Sciatic nerve (tissue), 2 donors: Measurements from ENCODE around the gene PDE10A. TPM values are rescaled to one million over a fixed set of nuclear protein-coding genes. Genes with fewer than 3 reads are reported as not detected.
A peak's percentile ranks its signal among the peaks of the same experiment; 100 is the strongest.

Source experiments
- ATAC-seq: fragments of 200-7000 bp; cut with Tn5 transposase; one replicate; pipeline ENCODE4 v1.9.1; 2020; ENCODE audit warnings: mild to moderate bottlenecking, moderate library complexity
- DNase-seq: peaks from one replicate; pipeline ENCODE4 v3.0.0-alpha.2; 2020; ENCODE audit warnings: low spot score
- intact Hi-C: fragments of 100-400 bp; cut with DNase I; formaldehyde crosslinking; loops from one replicate; pipeline ENCODE4 v1.14.2; 2022
- total RNA-seq: library from RNA; stranded (reverse); fragmentation: NEBNext Ultra II Directional; extraction: Animal tissue kit (Norgen Biotek cat#: 25700); gene quantifications from one replicate; pipeline ENCODE4 v1.2.1, GENCODE V29; 2021
- donor health status: DM: no; HTN: no; CAD: no.
- donor health status: DM: no; HTN: no; CAD: no.

The PDE10A gene
- total RNA-seq, 1 donor from 2014 or later, result 14.1 TPM

DNA sequence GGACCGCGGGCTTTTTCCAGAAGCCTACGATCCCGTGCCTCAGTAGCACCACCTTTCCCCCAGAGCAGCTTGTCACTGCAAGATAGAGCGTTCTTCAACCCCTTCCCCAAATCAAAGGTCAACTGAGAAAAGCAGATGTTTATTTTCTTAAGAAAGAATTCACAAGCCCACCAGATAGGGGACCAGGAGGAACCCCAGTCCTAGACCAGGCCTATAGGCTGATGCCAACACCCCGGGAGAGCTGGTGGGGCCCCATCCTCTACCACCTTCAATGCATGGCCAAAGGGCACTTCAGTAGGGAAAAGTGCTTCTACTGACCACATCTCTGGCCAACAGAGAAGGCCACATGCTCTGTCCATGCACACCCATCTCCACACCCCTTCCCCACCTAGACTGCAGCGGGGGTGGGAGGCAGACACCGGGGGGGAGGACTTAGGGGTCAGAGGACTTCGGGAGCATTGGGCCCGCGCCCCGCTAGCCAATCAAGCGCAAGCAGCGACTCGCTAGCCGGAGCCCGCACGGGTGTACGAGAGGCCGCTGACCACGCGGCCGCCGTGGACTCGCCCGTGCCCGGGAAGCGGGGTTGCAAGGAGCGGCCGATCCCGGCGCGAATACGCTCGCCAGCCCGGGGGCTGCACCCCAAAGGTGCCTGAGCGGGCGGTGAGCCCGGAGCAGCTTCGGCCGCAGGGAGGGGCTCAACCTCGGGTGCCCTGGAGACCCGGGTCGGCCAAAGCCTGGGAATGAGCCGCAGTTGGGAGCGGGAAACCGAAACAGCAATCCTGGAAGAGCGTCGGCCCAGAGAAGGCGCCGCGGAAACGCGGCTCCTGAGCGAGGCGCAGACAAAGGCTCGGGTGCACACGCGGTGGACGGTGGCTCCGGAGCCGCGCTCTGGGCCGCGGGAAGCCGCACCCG is 2.8 kb downstream of the PDE10A start:
- DNase-seq (no peak), ATAC-seq (peak; percentile 19)
- intact Hi-C loops, result no loop called here

DNA sequence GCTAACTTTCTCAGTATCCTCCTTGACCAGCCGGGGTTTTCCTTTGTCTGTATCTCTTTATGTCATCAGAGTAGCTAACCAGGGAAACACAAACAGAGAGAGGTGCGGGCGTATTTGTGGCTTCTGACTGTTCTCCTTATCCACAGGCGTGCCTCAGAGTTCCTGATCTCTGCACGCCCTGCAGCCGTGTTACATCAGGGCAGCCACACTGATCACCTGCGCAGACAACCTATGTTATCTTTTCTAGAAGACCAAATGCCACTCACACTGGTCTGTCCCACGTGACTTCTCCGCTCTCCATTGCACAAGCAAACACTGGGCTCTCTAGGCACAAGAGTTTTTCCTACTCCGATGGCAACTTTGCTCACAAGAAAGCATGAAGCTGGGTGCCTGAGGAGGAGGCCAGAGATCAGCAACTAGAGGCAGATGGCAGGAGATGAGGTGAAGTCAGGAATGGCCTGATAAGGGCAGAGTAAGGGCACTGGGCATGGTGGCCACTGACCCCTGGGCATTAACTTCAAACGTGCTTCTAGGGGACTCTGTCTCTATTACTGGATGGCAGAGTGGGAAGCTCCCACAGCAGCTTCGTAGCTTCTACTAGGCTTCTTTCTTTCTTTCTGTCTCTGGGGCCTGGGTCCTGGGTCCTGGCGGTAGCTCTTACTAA is 4.5 kb downstream of the PDE10A start:
- ATAC-seq, result no peak
- intact Hi-C loops, result no loop called here
- DNase-seq, result no peak

DNA sequence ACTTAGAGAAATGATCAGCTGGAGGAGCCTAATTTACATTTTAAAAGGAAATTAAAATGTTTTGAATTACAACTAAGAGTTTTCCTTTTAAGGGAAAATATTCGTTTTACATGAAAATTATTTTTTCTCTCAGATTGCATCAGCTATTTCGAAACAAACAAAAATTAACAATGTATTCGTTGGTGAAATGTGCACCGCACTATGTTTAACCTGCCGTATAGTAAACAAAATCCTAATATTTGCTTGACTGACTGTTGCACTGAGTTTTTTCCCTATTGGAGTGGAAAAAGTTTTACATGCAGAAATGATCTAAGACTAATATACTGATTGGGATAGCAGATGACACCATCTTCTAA is 5.7 kb downstream of the PDE10A start:
- DNase-seq, result no peak
- ATAC-seq, result no peak
- intact Hi-C loops, result no loop called here

DNA sequence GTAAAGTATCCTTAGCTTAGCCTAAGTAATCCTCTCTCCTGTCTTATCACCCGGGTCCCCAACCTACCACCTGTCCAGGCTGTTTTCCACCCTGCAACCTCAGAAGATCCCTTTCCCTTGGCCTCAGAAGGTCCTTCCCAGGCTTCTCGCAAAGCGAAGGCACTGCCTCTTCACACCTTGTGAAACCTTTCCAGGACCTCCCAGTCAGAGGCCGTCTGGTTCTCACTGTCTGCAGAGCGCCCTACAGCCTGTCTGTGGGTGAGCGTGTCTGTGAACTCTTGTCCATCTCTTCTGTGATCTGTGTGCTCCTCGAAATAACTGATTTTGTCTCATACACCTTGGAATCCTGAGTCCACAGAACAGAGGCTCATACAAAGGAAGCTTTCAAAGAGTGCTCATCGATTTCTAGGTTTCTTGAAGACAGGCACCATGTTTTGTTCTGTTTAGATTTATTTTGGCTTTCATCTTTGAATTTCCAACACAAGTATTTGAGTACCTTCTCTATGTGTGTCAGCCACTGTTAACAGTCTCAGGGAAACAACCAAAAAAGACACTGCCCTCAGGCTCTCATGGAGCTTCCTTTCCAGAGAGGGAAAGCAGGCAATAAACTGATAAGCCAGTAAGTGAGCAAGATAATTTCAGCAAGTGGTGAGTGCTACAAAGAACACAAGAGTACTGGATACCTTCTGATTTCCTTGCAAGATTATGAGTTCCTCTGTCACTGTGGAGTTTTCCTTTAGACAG is 6.3 kb downstream of the PDE10A start:
- ATAC-seq (no peak), DNase-seq (no peak)
- intact Hi-C loops, result no loop called here

- intact Hi-C loops, result no loop called here
- DNase-seq, result no peak
- ATAC-seq, result no peak
These were observed 7.8 kb downstream of the PDE10A start for GRCh38 chr6:165655191-165655590.

GRCh38 chr6:165654144-165654543 is 8.9 kb downstream of the PDE10A start:
- DNase-seq, result no peak
- intact Hi-C loops, result no loop called here
- ATAC-seq, result no peak

GRCh38 chr6:165653607-165654006 is 9.4 kb downstream of the PDE10A start:
- no peak for ATAC-seq
- intact Hi-C loops, result no loop called here

DNA sequence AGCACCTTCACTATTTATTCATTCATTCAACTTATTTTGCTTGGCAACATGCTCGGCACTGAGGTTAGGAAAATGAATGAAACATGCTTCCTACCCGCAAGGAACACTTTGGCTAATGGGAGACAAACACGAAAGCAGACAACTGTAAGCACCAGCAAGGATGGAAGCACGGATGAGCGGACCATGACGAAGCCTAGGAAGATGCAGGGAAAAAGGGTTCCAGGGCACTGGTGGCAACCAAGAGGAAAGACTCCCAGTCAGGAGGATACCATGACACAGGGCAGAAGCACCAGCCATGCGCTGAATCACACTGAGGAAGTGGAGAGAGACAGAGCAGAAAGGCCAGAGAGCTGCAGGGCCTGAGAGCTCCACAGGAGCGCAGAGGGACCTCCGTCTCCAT is 9.8 kb downstream of the PDE10A start:
- ATAC-seq (peak; percentile 51), DNase-seq (no peak)
- intact Hi-C loops, result no loop called here

More at GRCh38 chr6:165653607-165654006, 9.4 kb downstream of the PDE10A start:
- DNase-seq, result no peak

DNA sequence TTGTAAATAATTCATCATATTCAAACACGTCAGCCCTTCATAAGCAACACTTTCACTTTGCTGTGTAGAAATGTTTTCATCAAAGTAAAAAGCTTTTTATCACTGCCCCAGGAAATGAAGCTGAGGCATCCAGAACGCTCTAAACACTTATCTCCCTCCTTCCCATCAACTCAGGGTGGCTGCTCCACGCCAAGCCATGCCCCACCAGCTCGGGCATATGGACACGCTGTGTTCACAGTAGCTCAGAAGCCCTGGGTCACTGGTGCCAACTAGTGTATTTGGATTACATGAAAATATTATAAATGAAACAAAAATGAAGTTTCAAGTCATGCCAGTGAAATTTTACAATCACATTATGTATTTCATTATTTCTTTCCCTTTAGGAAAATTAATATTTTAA is 10.3 kb downstream of the PDE10A start:
- ATAC-seq (no peak), DNase-seq (no peak)
- intact Hi-C loops, result no loop called here

GRCh38 chr6:165649166-165650137 is 13.6 kb downstream of the PDE10A start:
- peak; percentile 39 for ATAC-seq
- no peak for DNase-seq
- intact Hi-C loops, result no loop called here

DNA sequence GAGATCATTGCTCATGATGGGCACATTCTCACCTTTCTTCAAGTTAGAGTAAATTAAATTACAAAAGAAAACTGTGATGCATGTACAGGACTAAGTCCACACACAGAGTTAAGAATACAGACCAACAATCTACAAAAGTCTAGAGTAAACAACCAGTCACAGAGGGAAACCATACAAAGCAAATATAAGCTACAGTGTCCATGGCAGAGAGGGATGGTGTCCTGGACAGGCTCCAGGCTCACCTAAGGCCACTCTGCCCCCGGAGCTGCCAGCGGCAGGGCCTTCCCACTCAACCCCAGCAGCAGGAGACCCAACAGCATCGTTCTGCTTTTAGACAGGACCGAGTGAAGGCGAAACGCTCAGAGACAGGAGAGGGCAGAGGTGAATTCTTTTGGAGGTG is 16.0 kb downstream of the PDE10A start:
- intact Hi-C loops, result no loop called here
- no peak for ATAC-seq

GRCh38 chr6:165645919-165646318 is 17.1 kb downstream of the PDE10A start:
- no peak for DNase-seq
- intact Hi-C loops, result no loop called here
- no peak for ATAC-seq

More for the DNA sequence above, 16.0 kb downstream of the PDE10A start:
- DNase-seq, result no peak

DNA sequence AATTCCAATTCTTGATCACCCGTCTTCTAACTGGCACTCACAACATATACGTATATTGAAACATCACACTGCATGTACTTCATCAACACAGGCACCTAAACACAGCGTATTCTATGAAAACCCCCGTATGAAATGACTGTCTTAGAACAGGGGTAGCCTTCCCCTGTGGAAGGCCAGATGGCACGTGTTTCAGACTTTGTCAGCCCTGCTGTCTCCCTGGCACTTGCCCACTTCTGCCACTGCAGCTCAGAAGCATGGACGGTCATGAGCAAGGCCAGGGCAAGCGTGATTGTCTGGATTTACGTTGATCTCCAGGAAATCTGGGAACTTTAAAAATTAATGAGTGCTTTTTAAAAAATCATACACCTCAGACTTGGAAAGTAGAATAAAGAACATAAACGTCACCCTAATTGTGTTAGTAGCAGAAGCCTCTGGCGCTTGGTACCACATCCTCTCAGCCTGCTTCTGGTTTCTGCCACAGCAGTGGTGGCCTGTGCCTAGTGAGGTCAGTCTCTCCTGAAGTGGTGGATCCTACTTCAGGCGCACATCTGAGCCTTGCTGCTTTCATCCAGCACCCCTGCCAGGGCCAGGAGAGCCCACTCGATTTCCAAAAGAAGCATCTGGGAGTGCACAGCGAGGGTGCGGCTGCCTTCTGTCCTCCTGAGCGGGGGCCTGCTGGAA is 18.3 kb downstream of the PDE10A start:
- no peak for ATAC-seq
- DNase-seq, result no peak
- intact Hi-C loops, result no loop called here

DNA sequence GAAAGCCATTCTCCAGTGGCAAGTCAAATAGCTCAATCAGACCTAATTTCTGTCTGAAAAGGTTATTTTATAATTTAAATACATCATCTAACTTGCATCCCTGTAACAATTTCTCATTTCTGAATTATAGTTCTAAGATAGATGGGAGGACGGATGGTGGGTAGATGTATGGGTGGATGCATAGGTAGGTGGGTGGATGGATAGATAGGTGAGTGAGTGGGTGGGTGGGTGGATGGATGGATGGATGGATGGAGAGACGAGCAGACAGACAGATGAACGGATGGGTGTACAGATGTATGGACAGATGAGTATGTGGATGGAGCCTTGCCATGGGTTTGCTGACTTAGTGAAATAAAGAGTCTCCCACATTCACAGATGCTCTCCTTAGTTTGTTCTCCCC is 20.0 kb downstream of the PDE10A start:
- ATAC-seq (no peak), DNase-seq (no peak)
- intact Hi-C loops, result no loop called here

DNA sequence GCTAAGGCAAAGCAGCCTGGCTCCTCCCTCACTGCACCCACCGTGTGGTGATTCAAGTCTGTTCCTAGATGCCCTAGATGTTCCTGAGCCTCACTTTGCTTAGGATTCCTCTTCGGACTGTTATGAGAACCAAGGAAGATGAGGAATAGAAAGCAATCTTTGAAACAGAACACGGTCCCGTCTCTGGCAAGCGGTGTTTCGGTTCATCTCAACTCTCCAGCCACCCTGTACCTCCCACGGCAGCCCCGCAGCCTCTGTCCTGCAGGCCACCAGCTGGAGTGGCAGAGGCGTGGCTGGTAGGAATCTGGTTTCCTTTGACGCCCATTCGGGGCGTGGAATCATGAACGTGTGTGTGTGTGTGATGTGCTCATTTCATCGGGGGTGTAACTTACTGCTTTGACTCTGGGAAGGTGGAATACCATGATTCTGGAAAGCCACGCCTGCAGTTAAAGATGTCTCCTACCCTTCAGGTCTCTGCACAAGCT is 21.3 kb downstream of the PDE10A start:
- no peak for DNase-seq
- intact Hi-C loops, result no loop called here
- ATAC-seq, result no peak

DNA sequence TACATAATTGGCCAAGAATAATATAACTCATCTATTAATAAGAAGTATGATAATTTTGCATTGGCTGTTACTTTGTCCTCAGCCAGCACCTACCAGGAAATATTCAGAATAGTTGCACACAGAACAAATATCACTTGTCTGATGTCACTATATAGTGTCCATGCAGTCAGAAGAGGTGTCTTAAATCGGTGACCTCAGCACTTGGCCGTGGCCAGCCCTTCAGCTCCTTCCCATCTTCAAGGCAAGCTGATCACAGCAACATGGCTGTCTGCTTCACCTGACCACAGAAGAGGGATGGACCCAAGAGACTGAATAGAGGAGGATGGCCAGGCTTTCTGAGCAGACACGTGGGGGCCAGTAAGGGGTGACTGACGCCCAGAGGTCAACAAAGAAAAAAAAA is 22.2 kb downstream of the PDE10A start:
- intact Hi-C loops, result no loop called here
- DNase-seq (no peak), ATAC-seq (no peak)

GRCh38 chr6:165638530-165638929 is 24.5 kb downstream of the PDE10A start:
- ATAC-seq (no peak), DNase-seq (no peak)
- intact Hi-C loops, result no loop called here

GRCh38 chr6:165637586-165637985 is 25.5 kb downstream of the PDE10A start:
- intact Hi-C loops, result no loop called here
- peak; percentile 58 for ATAC-seq
- DNase-seq, result no peak
